ENCODE results near the gene ST6GALNAC6.
A peak's percentile ranks its signal among the peaks of the same experiment; 100 is the strongest.
"Not testable (repeated sequence)": the region's sequence is repeated elsewhere in the genome, so short reads cannot be mapped to it uniquely, and the experiment has no call there.

The ST6GALNAC6 gene

GRCh38 chr9:127853312-127854183 is 45.9 kb downstream of the ST6GALNAC6 start:
- DNase-seq, result peak; percentile 31

- DNase-seq, result no peak
Observed at GRCh38 chr9:127852829-127853228, 46.6 kb downstream of the ST6GALNAC6 start.

- no peak for DNase-seq
Observed at GRCh38 chr9:127850286-127850830, 49.0 kb downstream of the ST6GALNAC6 start.

- DNase-seq, result no peak
Observed at GRCh38 chr9:127848756-127849504, 50.5 kb downstream of the ST6GALNAC6 start.

GRCh38 chr9:127847833-127848755 is 51.3 kb downstream of the ST6GALNAC6 start:
- no peak for DNase-seq

- no peak for DNase-seq
Observed at GRCh38 chr9:127847178-127847510, 52.3 kb downstream of the ST6GALNAC6 start.

- DNase-seq, result no peak
Observed at GRCh38 chr9:127846443-127847177, 52.8 kb downstream of the ST6GALNAC6 start.

- not testable (repeated sequence) for DNase-seq
Observed at GRCh38 chr9:127845619-127846018, 53.8 kb downstream of the ST6GALNAC6 start.

GRCh38 chr9:127844821-127845359 is 54.5 kb downstream of the ST6GALNAC6 start:
- no peak for DNase-seq

GRCh38 chr9:127841087-127841835 is 58.1 kb downstream of the ST6GALNAC6 start:
- no peak for DNase-seq

- DNase-seq, result no peak
Observed at GRCh38 chr9:127838375-127839078, 60.9 kb downstream of the ST6GALNAC6 start.

- no peak for DNase-seq
Observed at GRCh38 chr9:127837346-127837745, 62.1 kb downstream of the ST6GALNAC6 start.

GRCh38 chr9:127836561-127836960 is 62.8 kb downstream of the ST6GALNAC6 start:
- DNase-seq, result not testable (repeated sequence)

GRCh38 chr9:127835991-127836516 is 63.3 kb downstream of the ST6GALNAC6 start:
- DNase-seq, result peak; percentile 66

Measured in stimulated activated CD8-positive, alpha-beta memory T cell treated with anti-CD3 and anti-CD28 coated beads, Interleukin-4, amount 100 ng/mL, for 48 hours (primary cell).